Measurements from ENCODE around the gene ELMOD3.

DNA sequence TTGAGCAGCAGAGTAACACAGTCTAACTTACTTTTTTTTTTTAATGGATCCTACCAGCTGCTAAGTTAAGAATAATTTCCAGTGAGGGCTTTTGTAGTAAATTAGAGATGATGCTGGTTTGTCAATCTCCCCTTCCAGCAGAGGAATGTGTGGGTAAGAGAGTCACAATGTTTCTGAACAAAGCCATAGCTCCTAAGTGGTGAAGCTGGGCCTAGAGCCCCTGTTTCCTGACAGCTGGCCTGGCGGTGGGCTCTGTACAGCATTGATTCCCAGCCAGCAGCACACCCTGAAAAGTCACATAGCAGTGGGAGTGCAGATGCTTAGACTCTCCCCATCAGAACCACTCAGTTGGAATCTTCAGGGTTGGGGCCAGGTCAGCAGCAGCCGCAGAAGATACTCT lies 31.2 kb downstream of the ELMOD3 start:
- TF ChIP-seq POLR2A (IDR thresholded peaks at IDR 0.05), result no peak
- TF ChIP-seq, protein P1, sequence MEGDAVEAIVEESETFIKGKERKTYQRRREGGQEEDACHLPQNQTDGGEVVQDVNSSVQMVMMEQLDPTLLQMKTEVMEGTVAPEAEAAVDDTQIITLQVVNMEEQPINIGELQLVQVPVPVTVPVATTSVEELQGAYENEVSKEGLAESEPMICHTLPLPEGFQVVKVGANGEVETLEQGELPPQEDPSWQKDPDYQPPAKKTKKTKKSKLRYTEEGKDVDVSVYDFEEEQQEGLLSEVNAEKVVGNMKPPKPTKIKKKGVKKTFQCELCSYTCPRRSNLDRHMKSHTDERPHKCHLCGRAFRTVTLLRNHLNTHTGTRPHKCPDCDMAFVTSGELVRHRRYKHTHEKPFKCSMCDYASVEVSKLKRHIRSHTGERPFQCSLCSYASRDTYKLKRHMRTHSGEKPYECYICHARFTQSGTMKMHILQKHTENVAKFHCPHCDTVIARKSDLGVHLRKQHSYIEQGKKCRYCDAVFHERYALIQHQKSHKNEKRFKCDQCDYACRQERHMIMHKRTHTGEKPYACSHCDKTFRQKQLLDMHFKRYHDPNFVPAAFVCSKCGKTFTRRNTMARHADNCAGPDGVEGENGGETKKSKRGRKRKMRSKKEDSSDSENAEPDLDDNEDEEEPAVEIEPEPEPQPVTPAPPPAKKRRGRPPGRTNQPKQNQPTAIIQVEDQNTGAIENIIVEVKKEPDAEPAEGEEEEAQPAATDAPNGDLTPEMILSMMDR (IDR thresholded peaks at IDR 0.05), result no peak
- no peak for TF ChIP-seq POLR2AphosphoS5 (IDR thresholded peaks at IDR 0.05)
